Measurements from ENCODE around the gene LGALS8.

The LGALS8 gene

DNA sequence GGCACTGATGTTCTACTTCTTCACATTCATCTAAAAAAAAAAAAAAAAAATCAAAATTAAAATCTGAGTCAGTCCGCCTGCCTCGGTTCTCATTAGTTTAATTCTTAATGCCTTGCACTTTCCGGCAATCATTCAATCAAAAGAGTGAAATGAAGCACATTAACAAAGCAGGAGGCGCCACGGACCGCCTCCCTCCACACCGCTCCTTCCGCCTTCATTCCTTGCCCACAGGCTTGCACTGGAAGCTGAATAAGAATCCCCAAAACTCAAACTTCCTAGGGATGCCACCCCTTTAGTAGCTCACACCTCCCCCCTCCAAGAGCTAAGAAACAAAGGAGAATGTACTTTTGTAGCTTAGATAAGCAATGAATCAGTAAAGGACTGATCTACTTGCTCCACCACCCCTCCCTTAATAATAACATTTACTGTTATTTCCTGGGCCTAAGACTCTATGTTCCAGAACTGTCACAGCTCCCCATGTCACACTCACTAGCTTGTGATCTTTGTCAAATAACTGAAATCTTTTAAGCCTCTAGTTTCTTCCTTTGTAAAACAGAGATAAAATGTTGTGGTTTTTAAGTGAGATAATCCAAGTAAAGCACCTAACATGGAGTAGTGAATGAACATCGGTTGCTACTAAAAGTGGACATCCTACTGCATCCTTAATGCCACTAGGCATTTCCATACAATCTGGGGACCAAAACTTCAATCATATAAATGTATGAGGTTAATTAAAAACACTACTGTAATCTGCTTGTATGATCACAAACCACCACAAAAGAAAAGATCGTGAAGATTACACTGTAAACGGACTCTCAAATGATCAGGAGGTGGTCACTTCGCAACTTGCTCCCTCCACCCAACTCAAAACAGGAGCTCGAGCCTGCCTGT is 27.4 kb downstream of the LGALS8 start:
- TF ChIP-seq, protein P1, sequence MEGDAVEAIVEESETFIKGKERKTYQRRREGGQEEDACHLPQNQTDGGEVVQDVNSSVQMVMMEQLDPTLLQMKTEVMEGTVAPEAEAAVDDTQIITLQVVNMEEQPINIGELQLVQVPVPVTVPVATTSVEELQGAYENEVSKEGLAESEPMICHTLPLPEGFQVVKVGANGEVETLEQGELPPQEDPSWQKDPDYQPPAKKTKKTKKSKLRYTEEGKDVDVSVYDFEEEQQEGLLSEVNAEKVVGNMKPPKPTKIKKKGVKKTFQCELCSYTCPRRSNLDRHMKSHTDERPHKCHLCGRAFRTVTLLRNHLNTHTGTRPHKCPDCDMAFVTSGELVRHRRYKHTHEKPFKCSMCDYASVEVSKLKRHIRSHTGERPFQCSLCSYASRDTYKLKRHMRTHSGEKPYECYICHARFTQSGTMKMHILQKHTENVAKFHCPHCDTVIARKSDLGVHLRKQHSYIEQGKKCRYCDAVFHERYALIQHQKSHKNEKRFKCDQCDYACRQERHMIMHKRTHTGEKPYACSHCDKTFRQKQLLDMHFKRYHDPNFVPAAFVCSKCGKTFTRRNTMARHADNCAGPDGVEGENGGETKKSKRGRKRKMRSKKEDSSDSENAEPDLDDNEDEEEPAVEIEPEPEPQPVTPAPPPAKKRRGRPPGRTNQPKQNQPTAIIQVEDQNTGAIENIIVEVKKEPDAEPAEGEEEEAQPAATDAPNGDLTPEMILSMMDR (IDR thresholded peaks at IDR 0.05; ENCODE audit: borderline replicate concordance, control extremely low read depth, extremely low read depth, insufficient read depth, missing control alignments), result no peak
- in situ Hi-C loops (cut with MboI; ENCODE audit: low sequenced_read_pairs, unreplicated experiment), result no loop called here
- DNase-seq (ENCODE audit: low spot score), result no peak

DNA sequence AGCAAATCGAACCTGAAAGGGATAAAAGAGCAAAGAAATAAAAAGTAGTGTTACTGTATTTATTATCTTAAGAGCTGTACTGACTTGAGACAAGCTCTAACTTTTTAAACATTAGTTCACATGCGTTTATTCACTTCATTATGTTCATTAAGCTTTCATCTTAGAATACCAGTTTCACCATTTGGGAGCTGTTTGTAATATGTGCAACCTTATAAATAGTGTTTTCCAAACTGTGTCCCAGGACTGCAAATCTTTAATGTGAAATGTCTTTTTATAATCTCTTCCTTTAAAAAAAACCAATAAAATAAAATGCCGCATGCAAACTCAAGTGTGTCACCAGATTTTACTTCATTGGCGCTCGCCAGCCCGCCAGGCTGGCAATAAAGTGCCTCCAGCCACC is 28.3 kb downstream of the LGALS8 start:
- in situ Hi-C loops (cut with MboI; ENCODE audit: low sequenced_read_pairs, unreplicated experiment), result no loop called here
- TF ChIP-seq, protein P1 (IDR thresholded peaks at IDR 0.05; ENCODE audit: borderline replicate concordance, control extremely low read depth, extremely low read depth, insufficient read depth, missing control alignments), result no peak
- no peak for DNase-seq (ENCODE audit: low spot score)

DNA sequence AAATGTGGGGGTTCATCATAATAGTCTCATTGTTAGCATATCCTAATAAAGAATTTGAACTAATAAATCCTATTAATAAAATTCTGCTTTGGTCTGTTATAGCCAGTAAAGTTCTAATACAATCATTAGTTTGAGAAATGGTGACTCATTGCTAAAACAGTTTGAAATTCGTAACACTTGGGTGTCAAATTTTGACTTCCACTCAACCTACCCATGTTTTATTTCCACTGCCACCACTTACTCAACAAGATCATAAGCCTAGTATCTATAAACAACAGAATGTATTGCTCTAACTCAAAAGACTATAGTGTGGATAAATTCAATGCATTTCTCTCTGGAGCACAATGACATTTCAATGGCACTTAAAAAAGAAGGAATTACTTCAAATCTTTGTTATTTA is 29.1 kb downstream of the LGALS8 start:
- in situ Hi-C loops (cut with MboI; ENCODE audit: low sequenced_read_pairs, unreplicated experiment), result no loop called here
- DNase-seq (ENCODE audit: low spot score), result no peak
- TF ChIP-seq, protein P1 (IDR thresholded peaks at IDR 0.05; ENCODE audit: borderline replicate concordance, control extremely low read depth, extremely low read depth, insufficient read depth, missing control alignments), result no peak

DNA sequence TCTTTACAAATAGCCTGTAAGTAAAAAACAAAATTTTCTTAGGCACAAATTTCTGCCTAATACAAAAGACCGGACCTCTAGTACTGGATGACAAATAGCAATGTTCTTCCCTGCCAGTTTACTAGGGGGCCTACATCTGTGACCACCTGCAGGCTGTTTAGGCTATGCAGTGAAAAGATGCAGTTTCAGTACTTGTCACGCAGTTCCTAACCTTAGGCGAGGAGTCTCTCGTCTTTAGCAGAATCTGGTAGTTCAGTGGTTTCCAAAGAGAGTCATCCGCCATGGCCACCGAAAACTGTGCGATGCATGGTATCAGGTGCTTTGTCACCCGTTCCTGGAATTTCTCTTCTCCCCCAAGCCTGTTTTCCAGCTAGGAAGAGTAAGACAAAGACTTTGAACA is 29.6 kb downstream of the LGALS8 start:
- in situ Hi-C loops (cut with MboI; ENCODE audit: low sequenced_read_pairs, unreplicated experiment), result no loop called here
- DNase-seq (ENCODE audit: low spot score), result no peak
- TF ChIP-seq, protein P1 (IDR thresholded peaks at IDR 0.05; ENCODE audit: borderline replicate concordance, control extremely low read depth, extremely low read depth, insufficient read depth, missing control alignments), result no peak

DNA sequence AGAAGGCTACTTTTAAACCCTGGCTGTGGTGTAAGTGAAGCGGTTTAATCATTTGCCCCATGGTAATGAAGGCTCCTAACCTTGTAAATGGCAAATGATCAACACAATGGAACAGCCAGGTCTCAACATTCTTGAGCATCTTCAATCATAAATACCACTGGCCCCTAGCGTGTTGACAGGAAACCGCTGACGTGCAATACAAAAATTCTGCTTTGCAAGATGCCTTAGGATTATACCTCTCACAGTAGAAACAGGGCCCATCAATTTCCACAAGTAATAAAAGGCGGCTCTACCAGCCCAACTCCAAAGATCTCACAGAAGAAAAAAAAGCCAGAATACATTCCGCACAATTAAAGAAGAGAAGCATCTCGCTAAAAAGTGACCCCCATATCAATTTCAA is 32.8 kb downstream of the LGALS8 start:
- no peak for DNase-seq (ENCODE audit: low spot score)
- TF ChIP-seq, protein P1 (IDR thresholded peaks at IDR 0.05; ENCODE audit: borderline replicate concordance, control extremely low read depth, extremely low read depth, insufficient read depth, missing control alignments), result no peak
- in situ Hi-C loops (cut with MboI; ENCODE audit: low sequenced_read_pairs, unreplicated experiment), result no loop called here

DNA sequence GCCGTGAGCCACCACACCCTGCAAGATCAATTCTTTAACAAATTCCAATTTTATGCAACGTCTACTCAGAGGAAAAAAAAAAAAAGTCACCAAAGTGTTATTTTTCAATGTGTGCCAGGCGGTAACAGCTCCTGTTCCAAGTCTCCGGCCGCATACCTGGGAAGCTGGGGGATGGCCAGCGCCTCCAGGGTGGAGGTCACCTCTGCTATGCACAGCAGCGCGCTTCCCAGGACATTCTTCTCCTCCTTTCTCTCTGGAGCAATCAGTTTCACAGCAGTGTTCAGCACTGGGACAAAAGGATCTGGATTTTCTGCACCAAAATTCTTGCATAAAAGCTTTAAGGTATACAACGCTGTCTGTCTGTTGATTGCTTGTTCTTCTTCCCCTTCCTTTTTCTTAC is 34.3 kb downstream of the LGALS8 start:
- no peak for DNase-seq (ENCODE audit: low spot score)
- TF ChIP-seq, protein P1 (IDR thresholded peaks at IDR 0.05; ENCODE audit: borderline replicate concordance, control extremely low read depth, extremely low read depth, insufficient read depth, missing control alignments), result no peak
- in situ Hi-C loops (cut with MboI; ENCODE audit: low sequenced_read_pairs, unreplicated experiment), result no loop called here

Data from GM13976 (cell line).